Glomerular visceral epithelial cell (primary cell): Measurements from ENCODE around the gene LTBP2.

ENCODE experiments used
- DNase-seq: peaks from one replicate; pipeline ENCODE4 v3.0.0-alpha.2; 2016; ENCODE audit errors: extremely low spot score

LTBP2 gene

GRCh38 chr14:74507085-74507484 lies 105.0 kb downstream of the LTBP2 start:
- no peak for DNase-seq

GRCh38 chr14:74506411-74506851 lies 105.6 kb downstream of the LTBP2 start:
- no peak for DNase-seq

GRCh38 chr14:74505831-74506230 lies 106.2 kb downstream of the LTBP2 start:
- no peak for DNase-seq

DNA sequence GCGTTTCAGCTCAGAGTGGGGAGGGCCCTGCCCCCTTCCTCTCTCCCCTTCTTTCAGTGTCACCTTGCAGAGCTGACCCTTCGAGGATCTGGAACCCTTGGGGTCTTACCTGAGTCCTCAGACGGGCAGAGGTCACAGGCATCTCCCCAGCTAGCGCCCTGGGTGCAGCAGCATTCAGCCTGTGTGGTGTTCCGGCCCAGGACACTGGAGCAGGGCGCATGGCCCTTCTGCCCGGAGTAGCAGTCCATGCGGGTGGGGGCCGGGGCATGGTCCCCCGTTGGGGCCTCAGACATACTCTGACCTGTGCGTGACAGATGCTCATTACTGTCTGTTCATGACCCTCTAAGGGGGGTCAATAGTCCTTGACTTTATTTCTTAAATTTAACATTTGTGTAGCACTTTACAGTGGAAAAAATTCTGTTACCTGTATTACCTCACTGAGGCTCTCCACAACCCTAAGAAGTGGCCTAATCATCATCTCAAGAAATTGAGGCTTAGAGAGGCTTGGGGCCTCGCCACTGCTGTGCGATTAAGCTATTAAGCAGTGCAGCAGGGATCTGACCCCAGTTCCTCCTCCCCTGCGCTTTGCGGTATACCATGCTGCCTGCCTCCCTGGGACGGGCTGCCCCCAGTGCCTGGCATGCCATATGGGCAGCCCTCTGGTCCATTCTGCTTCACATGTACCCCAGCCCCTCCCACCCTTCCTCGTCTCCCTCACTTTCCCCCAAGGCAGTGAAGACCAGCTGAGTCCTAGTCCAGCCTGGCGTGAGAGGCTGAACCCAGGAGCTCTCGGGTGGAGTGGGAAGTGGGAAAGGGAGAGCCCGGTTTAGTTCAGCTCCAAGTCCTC lies 106.9 kb downstream of the LTBP2 start:
- no peak for DNase-seq

DNA sequence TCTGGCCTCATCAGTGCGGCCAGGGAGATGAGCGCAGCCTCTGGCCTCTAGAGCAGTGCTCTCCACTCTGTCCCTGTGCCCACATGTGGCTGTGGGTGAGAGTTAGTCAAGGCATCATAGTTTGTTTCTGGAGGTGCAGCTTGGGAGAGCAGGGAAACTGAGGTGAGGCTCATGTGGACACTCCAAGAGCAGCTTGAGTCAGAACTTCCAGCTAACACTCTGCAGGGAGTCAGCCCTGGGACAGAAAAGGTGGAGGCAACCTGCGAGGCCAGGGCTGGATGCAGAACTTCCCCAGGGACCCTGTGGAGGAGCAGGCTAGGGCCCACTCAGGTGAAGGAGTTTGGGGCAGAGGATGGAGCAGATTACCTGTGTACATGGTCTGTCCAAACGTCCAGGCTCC lies 107.6 kb downstream of the LTBP2 start:
- no peak for DNase-seq

DNA sequence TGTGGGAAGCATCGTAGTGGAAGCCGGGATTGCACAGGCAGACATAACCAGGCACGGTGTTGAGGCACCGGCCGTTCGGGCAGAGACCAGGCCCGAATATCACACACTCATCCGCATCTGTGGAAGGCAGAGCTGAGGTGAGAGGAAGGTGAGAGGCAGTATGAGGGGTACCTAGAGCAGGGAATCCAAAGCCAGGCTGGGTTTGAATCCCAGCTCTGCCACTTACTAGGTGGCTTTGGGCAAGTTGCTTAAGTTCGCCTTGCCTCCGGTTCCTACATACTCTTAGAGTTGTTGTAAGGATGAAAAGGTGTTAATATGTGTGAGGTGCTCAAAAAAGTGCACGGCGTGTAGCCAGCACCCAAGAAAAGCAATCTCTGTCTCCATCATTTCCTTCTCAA lies 108.1 kb downstream of the LTBP2 start:
- DNase-seq, result no peak

DNA sequence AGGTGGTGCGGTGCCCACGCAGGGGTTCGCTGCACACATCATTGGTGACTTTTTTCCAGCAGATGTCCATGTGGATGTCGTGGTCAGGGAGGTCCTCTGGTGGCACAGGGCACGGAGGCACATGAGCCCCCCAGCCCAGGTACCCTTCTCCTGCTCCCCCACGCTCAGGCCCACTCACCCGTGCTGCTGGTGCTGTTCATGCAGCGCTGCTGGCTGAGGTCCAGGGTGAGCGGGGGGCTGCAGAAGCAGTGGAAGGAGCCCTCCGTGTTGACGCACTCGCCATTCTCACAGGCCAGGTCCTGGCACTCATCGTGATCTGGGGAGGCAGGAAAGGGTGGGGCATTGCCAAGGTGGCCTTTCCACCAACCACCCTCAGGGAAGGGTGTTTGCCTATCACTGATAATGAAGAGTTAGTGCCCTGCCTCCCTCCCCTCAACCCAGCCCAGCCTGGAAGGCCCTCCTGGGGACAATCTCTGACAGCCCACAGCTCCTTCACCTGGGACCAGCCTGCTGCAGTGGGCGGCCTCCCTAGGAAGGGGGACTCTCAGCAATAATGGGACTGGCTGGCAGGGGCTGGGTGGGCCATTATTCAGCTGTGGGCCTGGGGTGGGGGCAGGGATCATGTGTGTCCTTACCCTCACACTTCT lies 108.6 kb downstream of the LTBP2 start:
- DNase-seq, result no peak

DNA sequence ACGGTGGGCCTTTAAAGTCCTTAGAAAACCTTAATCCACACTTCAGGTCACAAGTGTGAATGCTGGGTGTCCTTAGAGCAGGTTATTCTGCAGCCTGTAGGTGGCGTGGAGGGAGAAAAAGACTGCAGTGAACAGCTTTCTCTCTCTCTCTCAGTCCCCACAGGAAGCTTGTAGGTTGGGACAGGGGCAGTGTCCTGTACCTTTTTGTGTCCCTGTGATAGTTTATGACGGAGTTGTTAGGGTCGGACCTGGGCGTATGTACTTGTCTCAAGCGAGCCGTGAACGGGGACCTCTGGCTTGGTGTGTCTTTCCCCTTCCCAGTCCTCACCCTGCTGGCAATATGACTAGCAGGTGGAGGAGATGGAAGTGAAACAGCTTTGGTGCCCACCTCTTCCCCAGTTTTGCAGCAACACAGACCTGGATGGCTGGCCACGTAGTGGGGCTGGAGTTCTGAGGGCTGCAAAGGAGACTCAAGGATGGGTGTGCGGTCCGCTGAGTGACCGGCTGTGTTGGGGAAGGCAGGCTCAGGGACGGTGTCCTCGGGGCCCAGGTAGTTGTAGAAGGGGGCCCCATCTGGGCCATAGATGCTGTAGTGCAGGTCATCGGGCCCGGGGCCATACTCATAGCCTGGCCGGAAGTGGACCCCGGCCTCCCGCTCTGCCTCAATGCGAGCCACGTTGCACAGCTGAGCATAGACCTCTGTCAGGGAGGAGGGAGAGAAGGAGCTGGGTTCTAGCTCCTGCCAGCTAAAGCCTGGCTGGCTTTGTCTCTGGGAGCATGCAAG lies 109.6 kb downstream of the LTBP2 start:
- peak; percentile 46 for DNase-seq

GRCh38 chr14:74501691-74502090 lies 110.3 kb downstream of the LTBP2 start:
- no peak for DNase-seq

DNA sequence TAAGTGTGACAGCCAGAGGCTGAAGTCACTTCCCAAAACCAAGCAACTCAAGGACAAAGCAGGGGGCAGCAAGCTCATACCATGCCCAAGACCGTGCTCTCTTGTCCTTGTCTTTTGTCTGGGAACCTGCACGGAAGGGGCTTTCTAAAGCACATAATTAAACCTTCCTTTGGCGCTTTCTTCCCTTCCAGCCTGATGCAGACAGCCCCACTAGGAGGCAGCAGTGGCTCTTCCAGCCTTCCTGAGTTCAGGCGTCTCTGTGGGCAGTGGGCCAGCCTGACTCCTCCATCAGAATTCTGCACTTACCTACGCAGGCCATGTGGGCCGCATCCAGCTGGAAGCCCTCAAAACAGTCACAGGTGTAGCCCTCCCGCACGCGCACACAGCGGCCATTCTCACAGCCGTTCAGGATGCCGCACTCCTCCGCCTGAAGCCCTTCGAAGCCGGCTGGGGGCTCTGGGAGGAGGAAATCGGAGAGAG lies 110.9 kb downstream of the LTBP2 start:
- peak; percentile 65 for DNase-seq

- DNase-seq, result no peak
Measured at GRCh38 chr14:74500417-74501134, 111.5 kb downstream of the LTBP2 start.

DNA sequence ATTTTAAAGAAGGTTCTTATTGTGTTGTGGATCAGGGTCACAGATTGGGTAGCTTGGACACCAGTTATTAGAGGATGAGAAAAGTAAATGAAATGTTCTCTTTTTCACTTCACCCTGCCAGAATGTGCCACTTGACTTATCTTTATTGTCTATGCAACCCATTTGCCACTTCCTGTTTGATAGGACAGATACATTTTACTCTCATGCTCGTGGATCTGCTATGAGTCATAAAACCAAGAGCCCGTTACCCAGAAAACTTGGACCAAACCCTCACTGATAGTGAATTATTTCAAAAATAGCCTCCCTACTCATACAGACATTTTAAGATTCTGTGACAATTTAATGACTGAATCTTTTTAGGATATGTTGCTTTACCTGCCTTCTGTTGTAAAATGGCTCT lies 116.7 kb downstream of the LTBP2 start:
- no peak for DNase-seq

- peak; percentile 100 for DNase-seq
Measured at GRCh38 chr14:74493343-74494261, 118.4 kb downstream of the LTBP2 start, which contains the start of gene ISCA2. Gene ISCA2 (plus strand): TSS chr14:74493765. CDS start chr14:74493775, 10 bp downstream.

GRCh38 chr14:74492776-74493342 lies 119.2 kb downstream of the LTBP2 start, which contains the start of gene NPC2:
Gene NPC2 (minus strand): TSS chr14:74493305. CDS start chr14:74493274, 31 bp downstream.
- DNase-seq, result no peak

DNA sequence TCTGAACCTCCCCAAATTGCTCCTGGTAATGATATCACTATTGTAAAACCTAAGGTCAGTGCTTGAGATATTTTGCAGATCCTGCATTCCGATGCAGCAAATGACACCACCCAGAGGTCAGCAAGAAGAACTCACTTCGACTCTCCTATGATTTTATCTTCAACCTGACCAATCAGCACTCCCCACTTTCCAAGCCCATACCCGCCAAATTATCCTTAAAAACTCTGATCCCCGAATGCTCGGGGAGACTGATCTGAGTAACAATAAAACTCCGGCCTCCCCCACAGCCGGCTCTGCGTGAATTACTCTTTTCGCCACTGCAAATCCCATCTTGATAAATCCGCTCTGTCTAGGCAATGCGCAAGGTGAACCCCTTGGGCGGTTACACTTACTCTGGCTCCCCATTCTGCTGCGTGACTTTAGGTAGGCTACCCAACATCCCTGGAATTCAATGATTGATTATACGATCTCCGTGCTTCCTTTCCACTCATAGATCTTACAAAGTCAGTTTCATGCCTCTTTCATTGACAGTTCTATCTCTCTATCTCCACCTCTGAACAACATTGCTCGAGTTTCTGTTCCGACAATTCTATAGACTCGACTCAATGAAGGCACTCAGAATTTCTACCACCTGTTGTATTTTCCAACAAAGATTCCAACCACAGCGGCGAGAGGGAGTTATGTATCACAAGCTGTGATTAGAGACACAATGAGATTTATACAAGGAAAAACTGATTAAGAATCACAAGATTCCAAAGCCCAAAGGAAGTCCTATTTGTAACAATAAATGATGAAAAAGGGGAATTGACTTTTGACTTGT lies 119.9 kb downstream of the LTBP2 start:
- peak; percentile 66 for DNase-seq

DNA sequence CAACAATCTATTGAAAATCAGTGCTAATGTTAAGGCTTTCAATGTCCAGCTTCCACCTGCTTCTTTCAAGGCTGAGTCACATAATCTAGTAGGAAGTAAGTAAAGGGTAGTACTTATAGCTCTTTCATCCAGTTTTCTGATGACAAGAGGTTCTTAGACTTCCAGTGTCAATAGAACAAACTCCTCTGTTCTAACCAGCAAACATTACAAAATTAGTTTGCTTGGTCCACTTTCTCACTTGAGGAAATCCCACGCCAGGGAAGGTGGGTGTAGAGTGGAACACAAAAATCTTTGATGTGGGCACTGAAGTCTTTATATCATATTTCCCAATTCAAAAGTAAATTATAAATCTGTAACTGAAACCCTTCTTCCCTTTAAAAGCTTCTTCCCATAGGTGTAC lies 121.6 kb downstream of the LTBP2 start:
- no peak for DNase-seq

- peak; percentile 73 for DNase-seq
Measured at GRCh38 chr14:74488786-74489397, 123.1 kb downstream of the LTBP2 start.

DNA sequence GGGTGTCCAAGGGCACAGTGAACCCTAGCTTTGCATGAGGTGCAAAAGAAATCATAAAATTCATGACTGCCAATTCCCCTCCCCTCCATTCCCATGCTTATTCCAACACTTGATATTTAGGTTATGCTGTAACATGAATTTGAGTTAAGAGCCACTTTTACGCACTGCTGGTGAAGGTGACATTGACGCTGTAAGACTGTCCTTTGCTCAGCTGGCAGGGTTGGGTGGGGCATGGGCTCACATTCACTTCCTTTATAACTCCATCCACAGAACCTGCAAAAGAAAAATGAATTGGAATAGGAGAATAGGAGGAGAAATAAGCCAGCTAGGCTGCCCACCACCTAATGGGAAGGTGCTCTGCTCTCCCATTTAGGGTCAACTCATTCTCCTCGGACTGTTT lies 125.9 kb downstream of the LTBP2 start:
- DNase-seq, result no peak

DNA sequence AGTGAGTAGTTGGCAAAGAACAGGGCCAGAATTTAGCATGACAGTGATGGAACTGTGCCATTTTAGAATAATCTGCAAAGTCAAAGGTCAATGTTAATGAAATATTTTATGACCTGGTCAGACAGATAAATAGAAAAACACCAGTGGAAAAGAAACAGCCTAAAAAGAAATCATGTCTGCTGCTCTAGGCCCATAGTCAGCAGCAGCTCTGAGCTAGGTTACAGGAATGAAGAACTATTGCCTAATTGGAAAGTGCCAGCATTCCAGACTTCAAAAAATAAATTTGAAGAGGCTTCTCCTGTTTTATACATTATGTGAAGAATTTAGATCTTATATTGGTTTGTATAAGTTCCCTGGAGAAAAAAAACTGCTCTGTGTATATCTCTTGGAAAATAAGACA lies 128.7 kb downstream of the LTBP2 start:
- DNase-seq, result no peak
